ENCODE measurements around the gene SUSD4.

SUSD4 gene

DNA sequence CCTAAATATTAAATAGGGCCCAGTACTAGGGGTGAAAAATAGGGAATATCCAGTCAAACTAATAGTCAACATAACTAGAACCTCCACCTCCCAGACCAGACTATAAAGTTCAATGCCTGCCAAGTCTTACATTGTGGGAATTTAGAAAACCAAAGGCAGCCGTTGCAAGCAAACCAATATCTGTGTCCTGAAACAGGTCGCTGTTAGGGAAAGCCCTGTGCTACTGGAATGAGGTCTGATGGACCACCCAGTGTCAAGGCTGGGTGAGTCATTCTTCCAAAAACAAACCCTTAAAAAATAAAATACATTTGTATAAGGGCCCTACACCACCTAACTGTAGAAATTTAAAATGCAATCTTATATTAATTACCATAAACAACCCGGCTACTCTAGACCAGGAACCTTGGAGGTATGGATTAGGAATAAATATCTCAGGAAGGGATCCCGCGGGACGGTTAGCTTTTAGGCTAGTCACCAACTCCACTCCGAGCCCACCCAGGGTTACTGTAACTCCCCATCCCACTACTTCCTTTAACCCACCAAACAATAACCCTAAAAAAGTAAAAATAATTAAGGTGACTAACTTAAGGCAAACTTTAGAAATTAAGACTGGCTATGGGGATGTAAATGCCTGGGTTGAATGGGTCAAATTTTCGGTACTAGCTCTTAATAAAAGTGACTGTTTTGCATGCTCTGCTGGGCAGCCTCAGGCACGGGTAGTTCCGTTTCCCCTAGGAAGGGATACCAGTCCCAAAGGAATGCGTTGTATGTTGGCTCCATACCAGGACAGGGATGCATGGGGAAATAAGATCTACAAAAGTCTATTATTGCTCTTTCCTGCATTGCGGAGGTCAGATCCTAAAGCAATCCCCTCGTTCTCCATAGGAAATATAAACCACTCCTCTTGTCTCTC lies 155.6 kb downstream of the SUSD4 start:
- no peak for DNase-seq

DNA sequence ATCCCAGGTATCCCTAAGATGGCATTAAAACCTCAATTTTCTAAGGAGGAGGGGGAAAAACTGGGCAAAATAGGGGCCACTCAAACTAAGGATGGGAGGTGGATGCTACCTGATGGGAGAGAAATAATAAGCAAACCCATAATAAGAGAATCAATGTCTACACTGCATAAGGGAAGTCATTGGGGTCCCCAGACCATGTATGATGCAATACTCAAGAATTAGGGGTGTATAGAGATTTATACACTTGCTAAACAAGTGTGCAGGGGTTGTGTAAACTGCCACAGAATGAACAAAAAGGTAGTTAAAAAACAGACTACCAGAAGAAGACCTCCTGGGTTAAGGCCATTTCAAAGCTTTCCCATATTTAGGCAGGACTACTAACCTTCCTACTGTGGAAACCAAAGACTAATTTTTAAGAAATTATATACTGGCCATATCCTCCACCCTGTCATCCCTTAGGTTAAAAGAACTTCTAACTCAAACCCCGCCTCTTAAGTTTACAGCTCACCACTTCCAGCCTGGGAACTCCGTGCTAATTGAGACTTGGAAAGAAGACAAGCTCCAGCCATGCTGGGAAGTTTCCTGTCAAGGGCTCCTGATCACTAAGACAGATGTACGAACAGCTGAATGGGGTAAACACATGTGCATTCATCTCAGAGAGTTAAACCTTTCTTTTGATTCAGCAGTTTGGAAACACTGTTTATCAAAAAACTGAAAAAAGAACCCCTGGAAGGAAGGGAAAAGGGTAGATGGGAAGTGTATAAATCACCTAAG lies 156.5 kb downstream of the SUSD4 start:
- DNase-seq, result no peak

DNA sequence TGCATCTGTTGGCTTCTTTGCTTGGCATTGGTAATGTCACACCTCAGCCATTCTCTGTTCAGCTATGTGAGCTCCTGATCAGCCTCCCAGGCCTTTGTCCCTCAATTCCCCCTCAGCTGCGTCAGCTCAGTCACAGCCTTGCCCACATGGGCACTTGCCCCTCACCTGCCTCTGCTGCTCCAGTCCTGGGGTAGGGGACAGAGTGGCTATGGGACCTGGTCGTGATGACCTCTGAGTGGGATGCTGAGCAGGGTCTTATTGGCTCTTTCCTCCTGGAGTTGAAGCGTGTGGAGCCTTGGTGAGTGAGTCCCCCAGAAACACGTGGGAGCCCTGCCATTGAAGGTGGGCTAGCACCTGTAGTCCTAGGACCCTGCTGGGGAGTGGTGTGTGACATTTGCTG lies 159.6 kb downstream of the SUSD4 start:
- no peak for DNase-seq

DNA sequence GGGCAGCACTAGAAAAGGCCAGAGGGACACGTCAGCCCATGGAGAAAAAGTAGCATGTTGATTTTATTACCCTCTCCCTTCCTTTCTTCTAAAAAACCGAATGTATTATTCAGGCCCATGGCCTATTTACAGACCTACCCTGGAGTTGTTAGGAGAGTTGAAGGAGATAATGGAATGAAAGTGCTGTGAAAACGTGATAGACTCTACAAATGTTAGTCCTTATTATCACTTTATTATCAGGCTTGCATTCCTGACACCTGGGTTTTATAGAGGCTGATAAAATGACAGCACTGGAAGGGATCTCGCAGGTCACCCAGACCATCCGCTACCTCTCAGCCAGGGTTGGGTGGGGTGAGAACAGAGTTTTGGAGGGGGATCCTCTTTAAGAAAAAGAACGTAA lies 160.3 kb downstream of the SUSD4 start:
- DNase-seq, result no peak

DNA sequence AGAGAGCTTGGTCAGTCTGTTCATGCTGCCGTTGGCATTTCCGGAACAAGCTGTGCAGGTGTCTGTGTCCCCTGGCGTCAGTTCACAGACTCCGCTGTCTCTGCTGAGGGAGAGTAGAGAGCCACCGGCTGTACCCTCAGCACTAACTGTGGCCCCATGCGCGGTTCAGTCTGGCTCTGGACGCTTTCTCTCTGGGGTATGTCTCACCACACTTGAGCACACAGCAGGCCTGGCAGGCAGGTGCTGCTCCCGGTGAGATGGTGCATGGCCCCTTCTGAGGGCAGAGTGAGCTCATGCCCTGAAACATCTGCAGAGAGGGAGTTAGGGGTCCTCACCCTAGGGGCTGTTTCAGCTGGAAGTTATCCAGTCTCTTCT lies 161.0 kb downstream of the SUSD4 start:
- no peak for DNase-seq

DNA sequence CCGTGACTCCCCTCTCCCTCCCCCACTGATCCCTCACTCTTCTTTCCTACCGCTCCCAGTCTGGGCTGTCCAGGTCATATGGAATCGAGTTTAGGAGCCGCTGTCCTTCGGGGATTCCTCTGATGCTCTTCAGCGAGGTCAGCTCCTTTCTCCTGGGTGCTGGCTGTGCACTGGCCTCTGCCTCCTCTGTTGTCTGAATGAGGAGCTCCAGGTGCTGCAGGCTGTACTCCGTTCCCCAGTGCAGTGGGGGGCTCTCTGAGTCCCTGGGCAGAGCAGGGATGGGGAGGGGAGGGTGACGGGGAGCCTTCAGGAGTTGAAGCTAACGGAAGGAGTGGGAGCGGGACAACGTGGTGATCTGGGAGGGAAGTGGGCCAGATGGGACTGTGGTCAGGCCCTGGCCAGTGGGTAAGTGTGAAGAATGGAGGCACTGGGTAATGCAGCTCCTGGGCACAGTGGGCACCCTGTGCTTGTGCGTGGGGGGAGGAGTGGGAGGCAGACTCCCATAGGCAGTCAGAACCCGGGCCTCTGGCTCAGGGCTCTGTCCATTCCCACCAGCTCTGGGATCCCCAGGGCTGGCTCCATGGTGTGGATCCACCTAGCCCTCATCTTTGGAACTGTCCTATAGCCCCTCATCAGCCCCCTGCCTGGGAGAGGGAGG lies 161.5 kb downstream of the SUSD4 start:
- no peak for DNase-seq

DNA sequence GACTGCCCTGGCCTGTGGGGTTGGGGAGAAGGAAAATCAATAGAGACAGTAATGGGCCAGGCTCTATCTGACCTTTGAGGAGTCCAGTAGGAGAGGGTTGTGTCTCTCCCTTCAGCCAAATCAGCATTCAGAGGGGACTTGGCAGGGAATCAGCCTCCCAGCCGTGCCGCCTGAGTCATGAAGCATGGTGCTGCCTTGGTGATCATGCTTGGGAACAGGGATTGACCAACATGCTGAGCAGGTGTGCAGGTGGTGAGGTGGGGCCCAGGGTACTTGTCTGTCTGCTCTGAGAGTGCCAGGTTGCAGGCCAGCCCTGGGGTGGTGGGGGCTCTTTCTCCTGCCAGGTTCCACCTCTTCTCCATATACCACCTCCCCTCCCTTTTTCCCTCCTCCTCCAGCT lies 162.0 kb downstream of the SUSD4 start:
- no peak for DNase-seq

DNA sequence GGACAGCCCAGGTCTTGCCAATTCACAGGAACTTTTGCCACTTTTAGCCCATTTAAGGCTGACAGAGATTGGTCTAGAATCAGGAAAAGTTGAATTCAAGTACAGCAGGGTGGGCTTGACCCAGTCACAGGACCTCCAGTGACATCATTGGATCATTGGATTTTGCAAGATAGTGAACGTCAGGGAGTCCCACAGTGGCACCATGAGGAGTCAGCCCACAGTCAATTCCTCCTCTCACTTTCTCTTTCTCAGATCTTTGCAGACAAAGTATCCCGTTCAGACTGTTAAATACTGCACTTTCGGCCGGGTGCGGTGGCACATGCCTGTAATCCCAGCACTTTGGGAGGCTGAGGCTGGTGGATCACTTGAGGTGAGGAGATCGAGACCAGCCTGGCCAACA lies 163.1 kb downstream of the SUSD4 start:
- no peak for DNase-seq

DNA sequence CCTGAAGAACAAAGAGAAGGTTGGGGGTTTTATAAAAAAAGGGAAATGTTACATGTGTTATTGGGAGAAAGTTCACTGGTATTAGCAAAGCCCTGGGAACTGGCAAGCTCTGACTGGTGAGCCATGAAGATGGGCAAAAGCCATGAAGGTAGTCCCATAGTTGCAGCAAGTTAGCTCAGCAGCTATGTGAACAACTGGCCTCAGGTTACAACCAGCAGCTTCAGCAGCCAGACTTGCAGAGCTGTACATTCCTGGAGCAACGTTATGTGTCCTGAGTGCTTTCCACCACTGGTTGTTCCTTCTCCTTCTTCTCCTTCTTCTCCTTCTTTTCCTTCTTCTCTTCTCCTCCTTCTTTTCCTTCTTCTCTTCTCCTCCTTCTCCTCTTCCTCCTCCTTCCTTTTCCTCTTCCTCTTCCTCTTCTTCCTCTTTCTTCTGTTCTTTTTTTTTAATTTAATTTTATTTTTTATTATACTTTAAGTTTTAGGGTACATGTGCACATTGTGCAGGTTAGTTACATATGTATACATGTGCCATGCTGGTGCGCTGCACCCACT lies 164.8 kb downstream of the SUSD4 start:
- DNase-seq, result no peak

DNA sequence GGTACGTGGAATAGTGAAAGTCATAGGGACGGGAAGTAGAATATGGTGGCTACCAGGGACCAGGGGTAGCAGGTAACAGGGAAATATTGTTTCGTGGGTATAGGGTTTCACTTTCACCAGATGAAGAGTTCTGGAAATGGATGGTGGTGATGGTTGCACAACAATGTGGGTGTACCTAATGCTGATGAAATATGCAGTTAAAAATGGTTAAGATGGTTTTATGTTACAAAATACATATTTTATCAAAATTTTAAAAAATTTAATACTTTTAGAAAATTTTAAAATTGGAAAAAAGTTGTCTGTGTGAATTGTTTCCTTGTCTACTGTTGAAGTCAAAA lies 165.4 kb downstream of the SUSD4 start:
- DNase-seq, result no peak

DNA sequence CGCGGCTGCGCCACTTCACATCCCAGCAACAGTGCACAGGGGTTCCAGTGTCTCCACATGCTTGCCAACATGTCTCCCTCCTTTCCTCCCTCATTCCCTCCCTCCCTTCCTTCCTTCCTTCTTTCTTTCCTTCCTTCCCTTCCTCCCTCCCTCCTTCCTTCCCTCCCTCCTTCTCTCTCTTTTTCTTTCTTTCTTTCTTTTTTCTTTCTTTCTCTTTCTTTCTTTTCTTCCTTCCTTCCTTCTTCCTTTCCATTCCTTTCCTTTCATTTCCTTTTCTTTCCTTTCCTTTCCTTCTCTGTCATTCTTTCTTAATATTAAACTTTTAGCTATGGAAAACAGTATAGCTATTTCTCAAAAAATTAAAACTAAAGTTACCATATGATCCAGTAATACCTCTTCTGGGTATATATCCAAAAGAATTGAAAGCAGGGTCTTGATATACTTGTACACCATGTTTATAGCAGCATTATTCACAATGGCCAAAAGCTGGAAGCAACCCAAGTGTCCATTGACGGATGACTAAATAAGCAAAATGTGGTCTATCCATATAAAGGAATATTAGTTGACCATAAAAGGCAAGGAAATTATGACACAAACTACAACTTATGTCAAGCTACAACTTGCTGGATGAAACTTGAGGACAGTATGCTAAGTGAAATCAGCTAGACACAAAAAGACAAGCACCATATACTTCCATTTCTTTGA lies 165.9 kb downstream of the SUSD4 start:
- DNase-seq, result no peak

DNA sequence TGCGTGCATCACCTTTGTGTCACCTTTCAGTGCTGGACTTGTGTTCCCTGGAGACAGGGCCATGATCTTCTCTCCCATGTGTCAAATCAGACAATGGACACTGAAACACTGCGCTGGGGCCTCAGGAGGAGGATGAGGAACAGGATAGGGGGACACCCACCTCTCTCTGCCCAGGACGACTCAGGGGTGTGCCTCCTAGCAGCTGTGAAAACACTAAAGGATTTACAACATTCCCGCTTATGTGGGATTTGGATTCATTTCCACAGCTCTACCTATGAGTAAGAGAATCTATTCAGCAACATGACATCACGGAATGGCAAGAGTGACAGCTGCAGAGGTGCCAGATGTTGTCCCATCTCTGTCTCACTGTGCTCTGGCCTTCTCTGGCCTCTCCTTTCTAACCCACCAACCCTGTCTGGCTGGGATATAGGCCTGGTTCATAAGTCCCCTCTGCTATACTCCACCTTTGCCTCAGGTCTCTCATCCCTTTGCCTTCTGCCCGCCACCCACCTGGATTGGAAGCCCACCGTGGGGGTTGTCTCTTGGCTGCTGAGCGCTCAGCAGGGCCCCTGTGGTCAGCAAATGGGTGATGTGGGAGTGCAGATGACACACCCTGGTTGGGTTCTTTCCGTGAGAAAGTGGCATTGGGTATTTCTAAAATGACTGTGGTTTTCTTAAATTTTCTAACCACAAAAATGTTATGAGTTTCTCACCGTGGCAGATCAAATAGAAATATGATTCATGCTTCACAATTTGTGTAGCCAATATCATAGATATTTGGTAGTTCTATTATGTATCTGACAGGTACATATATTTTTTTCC lies 173.9 kb downstream of the SUSD4 start:
- DNase-seq, result no peak

DNA sequence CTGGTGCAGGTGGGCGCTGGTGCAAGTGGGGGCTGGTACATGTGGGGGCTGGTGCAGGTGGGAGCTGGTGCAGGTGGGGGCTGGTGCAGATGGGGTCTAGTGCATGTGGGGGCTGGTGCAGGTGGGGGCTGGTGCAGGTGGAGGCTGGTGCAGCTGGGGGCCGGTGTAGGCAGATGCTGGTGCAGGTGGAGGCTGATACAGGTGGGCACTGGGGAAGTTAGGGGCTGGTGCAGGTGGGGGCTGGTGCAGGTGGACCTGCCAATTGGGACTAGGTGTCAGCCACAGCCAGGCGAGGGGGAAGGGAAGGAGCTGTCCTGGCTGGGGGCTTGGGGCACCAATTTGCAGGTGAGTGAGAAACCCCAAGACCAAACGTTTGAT lies 174.5 kb downstream of the SUSD4 start:
- DNase-seq, result no peak

DNA sequence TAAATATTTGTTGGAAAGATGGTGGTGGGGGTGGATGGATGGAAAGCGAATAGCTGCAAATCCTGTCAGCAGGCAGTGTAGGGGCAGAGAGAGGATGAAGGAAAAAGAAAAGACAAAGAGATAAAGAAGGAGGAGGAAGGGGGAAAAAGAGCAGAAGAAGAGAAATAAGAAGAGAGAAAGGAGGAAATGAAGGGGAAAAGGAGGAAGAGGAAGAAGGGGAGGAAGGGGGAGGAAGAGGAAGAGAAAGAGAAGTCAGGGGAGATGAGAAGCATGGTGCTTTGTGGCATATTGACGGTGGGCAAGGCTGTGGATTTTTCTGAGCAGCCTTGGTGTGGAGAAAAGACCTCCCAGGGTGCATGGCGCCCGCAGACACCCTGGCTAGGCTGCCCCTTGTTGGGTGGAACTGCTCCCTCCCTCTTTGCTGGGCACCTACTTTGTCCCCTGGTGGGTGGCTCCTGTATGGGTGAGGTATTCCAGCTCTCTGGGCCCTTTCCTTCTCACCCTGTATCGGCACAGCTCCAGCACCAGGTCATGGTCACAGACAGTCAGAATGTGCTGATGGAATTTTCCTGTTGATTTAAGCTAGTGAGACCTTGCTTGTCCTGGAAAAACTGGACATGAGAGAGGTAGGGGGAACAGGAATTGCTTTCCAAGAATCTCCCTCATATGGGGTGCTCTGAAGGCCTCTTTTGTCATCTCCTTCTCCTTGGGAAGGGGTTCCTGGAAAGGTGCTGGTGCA lies 175.2 kb downstream of the SUSD4 start:
- DNase-seq, result no peak

DNA sequence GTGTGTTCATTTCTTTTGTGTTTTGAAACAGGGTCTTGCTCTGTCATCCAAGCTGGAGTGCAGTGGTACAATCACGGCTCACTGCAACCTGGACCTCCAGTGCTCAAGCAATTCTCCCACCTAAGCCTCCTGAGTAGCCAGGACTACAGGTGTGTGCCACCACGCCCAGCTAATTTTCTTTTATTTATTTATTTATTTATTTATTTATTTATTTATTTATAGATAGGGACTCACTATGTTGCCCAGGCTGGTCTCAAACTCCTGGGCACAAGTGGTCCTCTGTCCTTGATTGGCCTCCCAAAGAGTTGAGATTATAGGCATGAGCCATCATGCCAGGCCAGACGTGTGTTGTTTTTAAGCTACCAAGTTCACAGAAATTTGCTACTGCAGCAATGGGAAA lies 177.2 kb downstream of the SUSD4 start:
- DNase-seq, result no peak

DNA sequence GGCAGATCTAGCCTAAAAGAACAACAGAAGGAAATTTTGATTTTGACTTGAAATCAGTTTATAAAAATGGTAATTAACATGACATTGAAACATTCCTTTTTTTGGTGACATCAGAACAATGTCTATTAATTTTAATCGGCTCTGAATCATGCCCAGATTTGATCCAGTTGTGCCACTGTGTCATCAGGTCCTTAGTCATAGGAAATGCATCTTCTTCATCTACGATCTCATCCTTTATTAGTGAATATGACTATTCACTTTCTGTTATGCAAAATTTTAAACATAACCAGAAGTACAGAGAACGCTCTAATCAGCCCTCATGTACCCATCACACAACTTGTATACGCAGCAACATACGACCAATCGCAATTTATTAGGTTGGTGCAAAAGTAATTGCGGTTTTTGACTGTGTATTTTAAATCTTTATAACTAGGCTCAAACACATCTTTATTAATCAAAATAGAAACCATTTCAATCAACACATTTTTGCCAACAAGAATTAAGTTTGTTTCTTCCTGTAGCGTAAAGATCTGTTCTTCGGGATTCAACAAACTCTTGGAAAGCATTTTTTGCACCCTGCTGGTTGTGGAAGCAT lies 180.6 kb downstream of the SUSD4 start:
- DNase-seq, result no peak

DNA sequence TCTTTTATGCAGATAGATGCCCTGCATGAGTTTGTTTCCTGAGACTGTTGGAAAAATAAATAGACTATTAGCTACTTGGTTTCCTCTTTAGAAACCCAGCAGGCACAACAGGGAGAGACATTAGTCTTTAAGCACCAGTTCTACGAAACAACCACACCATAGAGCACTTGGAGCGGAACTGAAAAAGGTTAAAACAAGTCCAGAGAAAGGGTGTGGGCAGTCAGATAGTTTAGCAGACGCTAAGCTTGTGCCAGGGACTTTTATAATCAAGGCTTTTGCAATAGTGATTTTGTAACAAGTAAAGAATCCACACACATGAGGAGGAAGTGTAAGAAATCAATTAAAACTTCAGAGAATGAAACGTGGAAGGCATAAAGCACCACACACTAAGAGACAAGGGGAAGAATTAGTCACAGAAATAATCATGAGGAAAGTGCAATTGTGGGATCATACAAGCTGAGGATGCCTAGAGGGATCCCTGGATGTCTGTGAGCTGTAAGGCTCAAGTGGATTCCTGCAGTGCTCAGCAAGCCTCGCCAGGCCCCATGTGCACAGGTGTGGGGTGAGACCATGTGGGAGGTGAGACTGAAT lies 183.2 kb downstream of the SUSD4 start:
- no peak for DNase-seq

DNA sequence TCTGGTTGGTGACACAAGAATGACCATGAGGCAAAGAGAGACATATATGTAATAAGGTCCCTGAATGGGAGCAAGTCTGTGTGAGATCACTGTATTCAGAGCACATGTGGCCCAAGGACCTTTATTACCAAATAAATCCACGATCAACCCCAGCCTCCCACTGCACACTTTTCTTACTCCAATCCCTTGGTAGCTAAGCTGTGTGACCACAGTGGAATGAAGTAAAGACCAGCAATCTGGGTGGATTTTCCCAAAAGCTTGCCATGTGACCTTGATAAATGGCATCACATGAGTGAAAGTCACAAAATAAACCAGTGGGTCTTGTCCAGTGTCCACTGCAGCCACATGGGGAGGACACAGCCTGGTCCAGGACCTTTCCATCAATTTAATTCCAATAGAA lies 184.2 kb downstream of the SUSD4 start:
- no peak for DNase-seq

DNA sequence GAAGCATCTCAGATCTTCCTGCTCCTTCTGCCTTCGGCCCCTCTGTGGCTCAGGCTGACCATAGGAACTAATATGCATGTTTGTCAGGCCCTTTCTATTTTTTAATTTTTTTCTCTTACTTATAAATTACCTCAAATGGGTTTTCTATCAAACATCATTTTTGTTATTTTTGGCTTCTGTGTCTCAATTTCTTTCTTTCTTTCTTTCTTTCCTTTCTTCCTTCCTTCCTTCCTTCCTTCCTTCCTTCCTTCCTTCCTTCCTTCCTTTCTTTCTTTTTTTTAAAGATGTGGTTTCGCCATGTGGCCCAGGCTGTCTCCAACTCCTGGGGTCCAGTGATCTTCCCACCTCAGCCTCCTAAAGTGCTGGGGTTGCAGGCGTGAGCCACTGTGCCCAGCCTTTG lies 184.7 kb downstream of the SUSD4 start:
- no peak for DNase-seq

DNA sequence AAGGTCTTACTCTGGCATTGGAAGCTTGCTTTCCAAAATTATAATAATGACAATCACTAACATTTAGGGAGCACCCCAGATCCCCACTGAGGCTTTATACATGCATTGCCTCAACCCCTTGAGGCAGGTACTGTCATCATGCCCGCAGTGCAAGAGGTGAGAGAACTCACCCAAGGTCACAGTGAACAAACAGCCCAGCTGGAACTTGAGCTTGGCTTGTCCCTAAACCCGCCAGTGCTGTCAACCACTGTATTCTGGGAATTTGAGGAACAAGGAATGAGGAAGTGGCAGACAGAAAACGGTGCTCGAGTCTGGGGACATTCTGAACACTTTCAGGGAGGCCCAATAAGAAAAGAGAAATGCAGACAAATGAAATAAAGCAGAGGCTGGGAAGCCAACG lies 186.3 kb downstream of the SUSD4 start:
- no peak for DNase-seq

DNA sequence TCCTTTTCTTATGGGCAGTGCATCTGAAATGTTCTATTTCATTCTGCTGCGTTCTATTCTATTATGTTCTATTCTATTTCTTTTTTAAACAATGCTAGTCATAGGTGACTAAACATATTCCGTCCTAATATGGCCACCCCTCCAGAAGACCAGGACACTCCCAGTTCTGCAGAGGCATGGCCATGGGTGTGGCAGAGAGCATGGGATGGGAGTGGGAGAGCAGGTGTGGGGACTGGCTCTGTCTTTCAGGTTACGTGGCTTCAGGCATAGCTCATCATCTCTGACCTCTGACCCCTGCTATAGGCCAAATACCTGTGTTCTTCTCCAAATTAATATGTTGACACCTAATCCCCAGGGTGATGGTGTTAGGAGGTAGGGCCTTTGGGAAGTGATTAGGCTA lies 187.5 kb downstream of the SUSD4 start:
- no peak for DNase-seq

All from NCI-H187 treated with DMSO at 0.1 percent for 48 hours (cell line).